GM12878 (cell line): ENCODE measurements around the gene NAALADL2. TPM values are rescaled to one million over a fixed set of nuclear protein-coding genes. Genes with fewer than 3 reads are reported as not detected.

Source experiments
- ATAC-seq: fragments of 200-7000 bp; cut with Tn5 transposase; 3 replicates; pipeline ENCODE4 v1.9.1; 2020; ENCODE audit warnings: mild to moderate bottlenecking, moderate library complexity
- BruUV-seq: library from RNA; stranded (reverse); fragments of 400-500 nt; replicated peaks from 2 replicates; lab custom pipeline; 2021; lab: Mats Ljungman, UMichigan
- CTCF ChIA-PET: fragments of 300-600 bp; sonication (Branson Sonifier 250); formaldehyde crosslinking; extraction: SDS; loops from one replicate; lab custom pipeline; 2021; ENCODE audit warnings: inconsistent platforms; lab: Yijun Ruan, JAX
- POLR2A ChIA-PET: fragments of 350-600 bp; formaldehyde crosslinking; extraction: SDS; loops from one replicate; lab custom pipeline; 2021; ENCODE audit warnings: inconsistent platforms; lab: Charles Lee
- RAD21 ChIA-PET: fragments of 300-600 bp; sonication (Branson Sonifier 250); formaldehyde crosslinking; loops from one replicate; lab custom pipeline; 2023; ENCODE audit warnings: antibody characterized with exemption; ENCODE audit not compliant: unreplicated experiment; lab: Charles Lee
- SMC1A ChIA-PET: fragments of 300-600 bp; sonication (Branson Sonifier 250); formaldehyde crosslinking; loops from one replicate; lab custom pipeline; 2023; ENCODE audit not compliant: unreplicated experiment, uncharacterized antibody; lab: Charles Lee
- DNase-seq: peaks from one replicate; pipeline ENCODE4 v3.0.0-alpha.2; 2011; ENCODE audit warnings: low read depth, low spot score
- FAIRE-seq: peaks from 3 replicates; lab custom pipeline; 2011; peaks lifted over from hg19 to GRCh38; lab: Jason Lieb, UNC
- H2AFZ ChIP-seq: 2 replicates; pipeline ENCODE4 v1.6.0; 2011; ENCODE audit warnings: low read depth, low read length, control low read depth; ENCODE audit not compliant: control insufficient read depth
- H3K27ac ChIP-seq: 2 replicates; pipeline ENCODE4 v1.5.1; 2011; ENCODE audit warnings: control low read depth; ENCODE audit not compliant: control insufficient read depth, insufficient read depth
- H3K27me3 ChIP-seq, 2 experiments: replicated peaks in 1 of 2; 2 replicates each; pipeline versions ENCODE4 v1.6.0 to v1.6.1; 2011; ENCODE audit warnings: low read length in 1 of 2; ENCODE audit not compliant: control insufficient read depth in 2 of 2, insufficient read depth in 2 of 2
- H3K36me3 ChIP-seq, 2 experiments: 2 replicates each; pipeline ENCODE4 v1.5.1; 2011; ENCODE audit warnings: low read length in 1 of 2; ENCODE audit not compliant: control insufficient read depth in 2 of 2, insufficient read depth in 2 of 2
- H3K4me1 ChIP-seq: 2 replicates; pipeline ENCODE4 v1.6.1; 2011; ENCODE audit warnings: mild to moderate bottlenecking, low read length, moderate library complexity, mixed read lengths; ENCODE audit not compliant: control insufficient read depth, insufficient read depth
- H3K4me2 ChIP-seq: 2 replicates; pipeline ENCODE4 v1.6.0; 2011; ENCODE audit warnings: control low read depth; ENCODE audit not compliant: control insufficient read depth, insufficient read depth
- H3K4me3 ChIP-seq: fragments of 200-600 bp; sonication (generic); 2 replicates; pipeline ENCODE4 v1.5.1; 2016
- H3K79me2 ChIP-seq: 2 replicates; pipeline ENCODE4 v1.6.0; 2011; ENCODE audit warnings: low read length; ENCODE audit not compliant: control insufficient read depth, insufficient read depth
- H3K9ac ChIP-seq: 2 replicates; pipeline ENCODE4 v1.8.0; 2011; ENCODE audit warnings: low read length, control low read depth, mixed read lengths; ENCODE audit not compliant: control insufficient read depth, insufficient read depth
- H3K9me3 ChIP-seq: replicated peaks from 3 replicates; pipeline ENCODE4 v1.5.1; 2011; ENCODE audit warnings: mild to moderate bottlenecking, low read length; ENCODE audit not compliant: control insufficient read depth, insufficient read depth
- H4K20me1 ChIP-seq: 2 replicates; pipeline ENCODE4 v1.6.0; 2011; ENCODE audit not compliant: control insufficient read depth, insufficient read depth
- BHLHE40 ChIP-seq, 2 experiments: fragments of 450-650 bp in 1 of 2; IDR thresholded peaks; 2 replicates each; pipeline ENCODE4 v1.6.1; 2011 to 2017; ENCODE audit warnings: low read depth in 2 of 2, borderline replicate concordance in 1 of 2, improper control_type of control experiment in 1 of 2, low read length in 1 of 2, mild to moderate bottlenecking in 1 of 2
- HDAC6 ChIP-seq: fragments of 200-600 bp; sonication (generic); IDR thresholded peaks from one replicate; pipeline ENCODE4 v1.8.0; 2017; ENCODE audit warnings: antibody characterized with exemption; ENCODE audit not compliant: unreplicated experiment
- NR2C1 ChIP-seq: fragments of 450-650 bp; IDR thresholded peaks from 2 replicates; pipeline ENCODE4 v1.6.1; 2017; ENCODE audit warnings: antibody characterized with exemption, mild to moderate bottlenecking, moderate library complexity
- NR2F1 ChIP-seq: fragments of 450-650 bp; conservative IDR thresholded peaks from 2 replicates; pipeline ENCODE4 v1.6.1; 2017; ENCODE audit warnings: mild to moderate bottlenecking
- PKNOX1 ChIP-seq: fragments of 450-650 bp; IDR thresholded peaks from 2 replicates; pipeline ENCODE4 v1.6.1; 2016; ENCODE audit warnings: mild to moderate bottlenecking
- RAD21 ChIP-seq: IDR thresholded peaks from 2 replicates; pipeline ENCODE4 v1.6.1; 2011; ENCODE audit warnings: mild to moderate bottlenecking, low read depth, low read length, moderate library complexity; ENCODE audit not compliant: insufficient read depth
- RELA ChIP-seq: fragments of 450-650 bp; IDR thresholded peaks from 2 replicates; pipeline ENCODE4 v1.8.0; 2014; ENCODE audit warnings: borderline replicate concordance; ENCODE audit not compliant: partially characterized antibody
- SMC3 ChIP-seq: IDR thresholded peaks from 2 replicates; pipeline ENCODE4 v1.6.1; 2011; ENCODE audit warnings: low read length, improper control_type of control experiment, borderline replicate concordance
- WGBS: methylation state at CpG from one replicate; pipeline ENCODE4 v1.1.6; 2016; ENCODE audit warnings: low lambda C conversion rate; ENCODE audit not compliant: insufficient replicate concordance, insufficient coverage; ENCODE audit errors: missing lambda C conversion rate; 5-methylcytosine and 5-hydroxymethylcytosine counted together
- in situ Hi-C: fragments of 300-500 bp; cut with MboI; formaldehyde crosslinking; loops from 9 replicates; pipeline ENCODE4 v1.14.3; 2018; ENCODE audit warnings: mixed read lengths
- intact Hi-C: fragments of 100-400 bp; cut with micrococcal nuclease; formaldehyde crosslinking; loops from one replicate; pipeline ENCODE4 v1.14.2; 2022; ENCODE audit not compliant: unreplicated experiment
- polyA plus RNA-seq, 11 experiments: library from polyadenylated mRNA; depleted of rRNA in 4 of 11; unstranded in 6 of 11; stranded (reverse) in 5 of 11; fragments of >200 nt; fragmentation: Nextera tagmentation in 4 of 11; fragmentation: Illumina TruSeq in 1 of 11; extraction: Ambion mirVana in 4 of 11; extraction: Trizol in 1 of 11; gene quantifications; 1 replicate in 1 of 11; 2 replicates in 10 of 11; pipeline versions ENCODE4 v1.2.1 to v1.2.3, GENCODE V29; 2011 to 2016; ENCODE audit warnings: inconsistent platforms in 2 of 11, missing spikeins in 2 of 11, low read depth in 1 of 11
- total RNA-seq, 4 experiments: library from RNA; depleted of rRNA in 3 of 4; stranded (reverse); fragments of >200 nt in 3 of 4; fragmentation: Illumina TruSeq in 1 of 4; extraction: Trizol in 1 of 4; gene quantifications; 2 replicates each; pipeline versions ENCODE4 v1.2.1 to v1.2.3, GENCODE V29; 2013 to 2021
- TF ChIP-seq, protein P1 (sequence below): fragments of 450-650 bp; IDR thresholded peaks from 2 replicates; pipeline ENCODE4 v1.6.1; 2017; ENCODE audit warnings: mild to moderate bottlenecking, low read depth, inconsistent platforms; ENCODE audit not compliant: poor library complexity, severe bottlenecking
- TF ChIP-seq, protein P2 (sequence below): IDR thresholded peaks from 2 replicates; pipeline ENCODE4 v1.6.1; 2011; ENCODE audit warnings: mild to moderate bottlenecking, low read depth, low read length, moderate library complexity; ENCODE audit not compliant: insufficient replicate concordance

The NAALADL2 gene
- total and polyA plus RNA-seq, 10 of the 15 experiments (the other 5 are each of a cell fraction or from before 2014, with no cell fraction given): 0.06 to 10.8 (median 0.46) TPM

- WGBS: 0% methylated on average over 2 of the region's 2 CpGs
- in situ Hi-C loops: no loop called here
These were observed 86.1 kb downstream of the NAALADL2 start for GRCh38 chr3:174945276-174945675.

GRCh38 chr3:174945951-174946350 is 86.8 kb downstream of the NAALADL2 start:
- intact Hi-C loops: no loop called here
- H3K9ac ChIP-seq: no peak overlapping the region
- no peaks in the 10 kb centered on the region for H3K9me3 ChIP-seq
- H3K79me2 ChIP-seq: no peaks in the 10 kb centered on the region
- in situ Hi-C loops: no loop called here
- SMC1A ChIA-PET: no interaction called here
- WGBS: 35% methylated on average over 2 of the region's 2 CpGs
- BruUV-seq: no TSS peak
- CTCF ChIA-PET: interaction anchor here (0.7 kb wide), 1 partner anchor 1485 kb away, joined by 3 read pairs; no protein-coding TSS in a partner anchor
- no peak for DNase-seq
- H2AFZ ChIP-seq: no peak overlapping the region
- H3K27ac ChIP-seq: no peak overlapping the region
- no peak overlapping the region for H3K4me3 ChIP-seq
- no peak for FAIRE-seq
- TF ChIP-seq SMC3: no peak
- TF ChIP-seq, protein P1, sequence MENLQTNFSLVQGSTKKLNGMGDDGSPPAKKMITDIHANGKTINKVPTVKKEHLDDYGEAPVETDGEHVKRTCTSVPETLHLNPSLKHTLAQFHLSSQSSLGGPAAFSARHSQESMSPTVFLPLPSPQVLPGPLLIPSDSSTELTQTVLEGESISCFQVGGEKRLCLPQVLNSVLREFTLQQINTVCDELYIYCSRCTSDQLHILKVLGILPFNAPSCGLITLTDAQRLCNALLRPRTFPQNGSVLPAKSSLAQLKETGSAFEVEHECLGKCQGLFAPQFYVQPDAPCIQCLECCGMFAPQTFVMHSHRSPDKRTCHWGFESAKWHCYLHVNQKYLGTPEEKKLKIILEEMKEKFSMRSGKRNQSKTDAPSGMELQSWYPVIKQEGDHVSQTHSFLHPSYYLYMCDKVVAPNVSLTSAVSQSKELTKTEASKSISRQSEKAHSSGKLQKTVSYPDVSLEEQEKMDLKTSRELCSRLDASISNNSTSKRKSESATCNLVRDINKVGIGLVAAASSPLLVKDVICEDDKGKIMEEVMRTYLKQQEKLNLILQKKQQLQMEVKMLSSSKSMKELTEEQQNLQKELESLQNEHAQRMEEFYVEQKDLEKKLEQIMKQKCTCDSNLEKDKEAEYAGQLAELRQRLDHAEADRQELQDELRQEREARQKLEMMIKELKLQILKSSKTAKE: no peak
- TF ChIP-seq NR2F1: no peak
- no peak for TF ChIP-seq BHLHE40 (IDR thresholded peaks at IDR 0.05; ENCODE audit: borderline replicate concordance in 1 of 2, low read depth in 2 of 2, low read length in 1 of 2)
- TF ChIP-seq RAD21: no peak
- TF ChIP-seq HDAC6: no peak
- no peak for TF ChIP-seq NR2C1
- no peak for TF ChIP-seq RELA
- TF ChIP-seq, protein P2, sequence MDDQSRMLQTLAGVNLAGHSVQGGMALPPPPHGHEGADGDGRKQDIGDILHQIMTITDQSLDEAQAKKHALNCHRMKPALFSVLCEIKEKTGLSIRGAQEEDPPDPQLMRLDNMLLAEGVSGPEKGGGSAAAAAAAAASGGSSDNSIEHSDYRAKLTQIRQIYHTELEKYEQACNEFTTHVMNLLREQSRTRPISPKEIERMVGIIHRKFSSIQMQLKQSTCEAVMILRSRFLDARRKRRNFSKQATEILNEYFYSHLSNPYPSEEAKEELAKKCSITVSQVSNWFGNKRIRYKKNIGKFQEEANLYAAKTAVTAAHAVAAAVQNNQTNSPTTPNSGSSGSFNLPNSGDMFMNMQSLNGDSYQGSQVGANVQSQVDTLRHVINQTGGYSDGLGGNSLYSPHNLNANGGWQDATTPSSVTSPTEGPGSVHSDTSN: no peak
- H3K36me3 ChIP-seq: no peaks in the 10 kb centered on the region
- RAD21 ChIA-PET: no interaction called here
- POLR2A ChIA-PET: no interaction called here
- ATAC-seq: no peak
- H3K4me2 ChIP-seq: no peak overlapping the region
- no peaks in the 10 kb centered on the region for H4K20me1 ChIP-seq
- no peaks in the 10 kb centered on the region for H3K4me1 ChIP-seq
- H3K27me3 ChIP-seq: no peaks in the 10 kb centered on the region

More at GRCh38 chr3:174945276-174945675, 86.1 kb downstream of the NAALADL2 start:
- no peaks in the 10 kb centered on the region for H3K79me2 ChIP-seq
- intact Hi-C loops: no loop called here
- no peaks in the 10 kb centered on the region for H4K20me1 ChIP-seq
- H3K4me2 ChIP-seq: no peak overlapping the region
- no peaks in the 10 kb centered on the region for H3K27me3 ChIP-seq
- BruUV-seq: no TSS peak
- H3K36me3 ChIP-seq: no peaks in the 10 kb centered on the region
- DNase-seq (no peak), ATAC-seq (no peak), FAIRE-seq (no peak)
- no peak overlapping the region for H3K9ac ChIP-seq
- H3K9me3 ChIP-seq: no peaks in the 10 kb centered on the region
- H2AFZ ChIP-seq: no peak overlapping the region
- POLR2A ChIA-PET: no interaction called here
- H3K4me1 ChIP-seq: no peaks in the 10 kb centered on the region
- no peak for TF ChIP-seq PKNOX1
- CTCF ChIA-PET: no interaction called here
- H3K4me3 ChIP-seq: no peak overlapping the region
- no peak overlapping the region for H3K27ac ChIP-seq
- SMC1A ChIA-PET: no interaction called here
- RAD21 ChIA-PET: no interaction called here
